SJSA1 (cell line): ENCODE data around the gene ZNF165. TPM values are rescaled to one million over a fixed set of nuclear protein-coding genes. Genes with fewer than 3 reads are reported as not detected.

ENCODE experiments used
- DNase-seq, 2 experiments: peaks; one replicate each; pipeline ENCODE4 v3.0.0-alpha.2; 2015 to 2020; ENCODE audit warnings: low spot score in 2 of 2, low read depth in 1 of 2
- H3K27ac ChIP-seq: fragments of 250-450 bp; sonication (Bioruptor Pico); 2 replicates; pipeline ENCODE4 v1.5.1; 2020; ENCODE audit warnings: mild to moderate bottlenecking, moderate library complexity
- H3K27me3 ChIP-seq: fragments of 250-450 bp; sonication (Bioruptor Pico); replicated peaks from 2 replicates; pipeline ENCODE4 v1.5.1; 2020; ENCODE audit warnings: mild to moderate bottlenecking, moderate library complexity
- H3K36me3 ChIP-seq: fragments of 250-450 bp; sonication (Bioruptor Pico); 2 replicates; pipeline ENCODE4 v1.5.1; 2020; ENCODE audit warnings: mild to moderate bottlenecking
- H3K4me1 ChIP-seq: fragments of 250-450 bp; sonication (Bioruptor Pico); replicated peaks from 2 replicates; pipeline ENCODE4 v1.6.1; 2021; ENCODE audit warnings: mild to moderate bottlenecking
- H3K4me3 ChIP-seq: fragments of 250-450 bp; sonication (Bioruptor Pico); 2 replicates; pipeline ENCODE4 v1.5.1; 2020; ENCODE audit warnings: mild to moderate bottlenecking
- H3K9me3 ChIP-seq: fragments of 250-450 bp; sonication (Bioruptor Pico); replicated peaks from 2 replicates; pipeline ENCODE4 v1.5.1; 2020; ENCODE audit warnings: mild to moderate bottlenecking
- total RNA-seq: library from RNA; depleted of rRNA; stranded (reverse); fragments of >200 nt; shearing (Covaris generic); gene quantifications from 2 replicates; pipeline ENCODE4 v1.2.3, GENCODE V29; 2014; rRNA removed

ZNF165 gene
- total RNA-seq, 1 experiment from 2014 or later: 0.08 TPM

- no peaks in the 10 kb centered on the region for H3K27me3 ChIP-seq
- DNase-seq: peak in 1 of 2 experiments; percentile 32
- H3K4me1 ChIP-seq: peaks cover 11% of the 10 kb centered on the region
- H3K9me3 ChIP-seq: no peaks in the 10 kb centered on the region
- no peak overlapping the region for H3K27ac ChIP-seq
- peaks cover 32% of the 10 kb centered on the region for H3K36me3 ChIP-seq
- H3K4me3 ChIP-seq: no peak overlapping the region
Measured at GRCh38 chr6:28134015-28134414, 53.6 kb downstream of the ZNF165 start.

GRCh38 chr6:28134716-28135115 lies 54.3 kb downstream of the ZNF165 start:
- H3K9me3 ChIP-seq: no peaks in the 10 kb centered on the region
- H3K4me1 ChIP-seq: peaks cover 11% of the 10 kb centered on the region

GRCh38 chr6:28135393-28135792 lies 55.0 kb downstream of the ZNF165 start:
- Histone ChIP-seq H3K4me3 (peak overlapping the region; percentile 54), H3K27me3 (no peaks in the 10 kb centered on the region), H3K36me3 (peaks cover 18% of the 10 kb centered on the region), H3K27ac (no peak overlapping the region), H3K9me3 (no peaks in the 10 kb centered on the region), H3K4me1 (peaks cover 11% of the 10 kb centered on the region)
- no peak for DNase-seq

More at GRCh38 chr6:28134716-28135115, 54.3 kb downstream of the ZNF165 start:
- no peak overlapping the region for H3K4me3 ChIP-seq
- H3K27ac ChIP-seq: no peak overlapping the region
- no peak for DNase-seq
- no peaks in the 10 kb centered on the region for H3K27me3 ChIP-seq
- peaks cover 25% of the 10 kb centered on the region for H3K36me3 ChIP-seq

GRCh38 chr6:28136585-28137504 lies 56.5 kb downstream of the ZNF165 start:
- DNase-seq: peak; percentile 90 to 94

GRCh38 chr6:28137505-28137981 lies 57.2 kb downstream of the ZNF165 start:
- peaks cover 12% of the 10 kb centered on the region for H3K4me1 ChIP-seq
- DNase-seq: no peak
- H3K4me3 ChIP-seq: peak overlapping the region; percentile 54
- H3K36me3 ChIP-seq: peaks cover 22% of the 10 kb centered on the region
- peak overlapping the region; percentile 80 for H3K27ac ChIP-seq
- no peaks in the 10 kb centered on the region for H3K27me3 ChIP-seq
- no peaks in the 10 kb centered on the region for H3K9me3 ChIP-seq

More at GRCh38 chr6:28136585-28137504, 56.5 kb downstream of the ZNF165 start:
- H3K27me3 ChIP-seq: no peaks in the 10 kb centered on the region
- H3K4me1 ChIP-seq: peaks cover 11% of the 10 kb centered on the region
- H3K4me3 ChIP-seq: peak overlapping the region; percentile 54
- H3K27ac ChIP-seq: peak overlapping the region; percentile 80
- peaks cover 18% of the 10 kb centered on the region for H3K36me3 ChIP-seq
- H3K9me3 ChIP-seq: no peaks in the 10 kb centered on the region

Other genes with a start within 250 kb of the ZNF165 start
- gene OR2B2, start 168.2 kb upstream of the ZNF165 start, total RNA-seq: not detected in 2 replicates
- not detected in 2 replicates for gene OR2B6, start 123.3 kb upstream of the ZNF165 start, total RNA-seq
- 0.31 and 1.2 TPM in 2 replicates for gene ZSCAN16, start 44.0 kb downstream of the ZNF165 start, total RNA-seq
- gene ZKSCAN8, start 61.3 kb downstream of the ZNF165 start, total RNA-seq: 8.2 and 12.4 TPM in 2 replicates
- gene ZSCAN9, start 144.7 kb downstream of the ZNF165 start, total RNA-seq: 24.3 and 34.9 TPM in 2 replicates
- gene ZKSCAN4, start 171.7 kb downstream of the ZNF165 start, total RNA-seq: 8.2 and 13.8 TPM in 2 replicates
- gene NKAPL, start 178.7 kb downstream of the ZNF165 start, total RNA-seq: not detected in 2 replicates
- 11.7 and 17.4 TPM in 2 replicates for gene ZSCAN26, start 186.6 kb downstream of the ZNF165 start, total RNA-seq
- 13.4 and 13.5 TPM in 2 replicates for gene PGBD1, start 201.0 kb downstream of the ZNF165 start, total RNA-seq